ENCODE results near the gene DPEP3. TPM values are rescaled to one million over a fixed set of nuclear protein-coding genes. Genes with fewer than 3 reads are reported as not detected.
A peak's percentile ranks its signal among the peaks of the same experiment; 100 is the strongest.

The DPEP3 gene
- polyA plus RNA-seq, 3 donors, result 0.20 to 1.8 (median 0.25) TPM

- Histone ChIP-seq H3K27me3 (ENCODE audit: control insufficient read depth in 2 of 2, insufficient read depth in 2 of 2, low read length in 2 of 2) (no peaks in the 10 kb centered on the region), H3K4me3 (replicated peaks in 1 of 3; ENCODE audit: low read depth in 2 of 3, low read length in 3 of 3) (no peak overlapping the region), H3K4me1 (ENCODE audit: control insufficient read depth in 1 of 2, insufficient read depth in 2 of 2, low read length in 2 of 2) (peaks cover 42 to 47% of the 10 kb centered on the region in 2 donors), H3K9me3 (replicated peaks in 1 of 2; ENCODE audit: control insufficient read depth in 1 of 2, insufficient read depth in 1 of 2, low read length in 2 of 2) (no peaks in the 10 kb centered on the region), H3K79me2 (ENCODE audit: insufficient read depth, low read length) (peaks cover 13% of the 10 kb centered on the region), H3K9ac (ENCODE audit: insufficient read depth, low read length, poor library complexity, severe bottlenecking) (no peak overlapping the region), H4K20me1 (ENCODE audit: insufficient read depth, low read length) (peaks cover 36% of the 10 kb centered on the region), H3K27ac (ENCODE audit: low read depth in 1 of 2, low read length in 2 of 2) (peak overlapping the region in 1 of 2 donors; percentile 7), H2AFZ (ENCODE audit: insufficient read depth, low read depth, low read length, poor library complexity, severe bottlenecking) (no peak overlapping the region), H3K4me2 (replicated peaks; ENCODE audit: extremely low read depth, low read length, poor library complexity, severe bottlenecking) (no peak overlapping the region), H3K36me3 (replicated peaks in 1 of 2; ENCODE audit: control insufficient read depth in 1 of 2, insufficient read depth in 2 of 2, low read length in 2 of 2) (peaks cover 22 to 34% of the 10 kb centered on the region in 2 donors)
- peak overlapping the region in 1 of 2 donors; percentile 53 for H3K4me3 Mint-ChIP-seq
- H3K36me3 Mint-ChIP-seq, result peaks cover 24 to 30% of the 10 kb centered on the region in 2 donors
- peak overlapping the region in 3 of 7 donors; percentile 64 to 86 (median 65) for H3K27ac Mint-ChIP-seq
- H3K9me3 Mint-ChIP-seq, result no peaks in the 10 kb centered on the region
- WGBS (ENCODE audit: insufficient coverage), result 62% methylated on average over 3 of the region's 3 CpGs
- intact Hi-C loops (cut with micrococcal nuclease), result no loop called here
- DNase-seq, result no peak
- no peaks in the 10 kb centered on the region for H3K27me3 Mint-ChIP-seq (ENCODE audit: low read depth in 3 of 3)
- H3K4me1 Mint-ChIP-seq, result peaks cover 59% of the 10 kb centered on the region
- TF ChIP-seq CTCF (IDR thresholded peaks at IDR 0.05), result no peak
Measured at GRCh38 chr16:67988675-67989074, 8.4 kb upstream of the DPEP3 start.

GRCh38 chr16:67987460-67988160, 7.3 kb upstream of the DPEP3 start:
- Histone ChIP-seq H3K36me3 (replicated peaks in 1 of 2; ENCODE audit: control insufficient read depth in 1 of 2, insufficient read depth in 2 of 2, low read length in 2 of 2) (peaks cover 19 to 31% of the 10 kb centered on the region in 2 donors), H3K27me3 (ENCODE audit: control insufficient read depth in 2 of 2, insufficient read depth in 2 of 2, low read length in 2 of 2) (no peaks in the 10 kb centered on the region), H3K4me2 (replicated peaks; ENCODE audit: extremely low read depth, low read length, poor library complexity, severe bottlenecking) (no peak overlapping the region), H4K20me1 (ENCODE audit: insufficient read depth, low read length) (peaks cover 31% of the 10 kb centered on the region), H3K4me3 (replicated peaks in 1 of 3; ENCODE audit: low read depth in 2 of 3, low read length in 3 of 3) (no peak overlapping the region), H3K9ac (ENCODE audit: insufficient read depth, low read length, poor library complexity, severe bottlenecking) (no peak overlapping the region), H3K27ac (ENCODE audit: low read depth in 1 of 2, low read length in 2 of 2) (no peak overlapping the region), H2AFZ (ENCODE audit: insufficient read depth, low read depth, low read length, poor library complexity, severe bottlenecking) (no peak overlapping the region), H3K9me3 (replicated peaks in 1 of 2; ENCODE audit: control insufficient read depth in 1 of 2, insufficient read depth in 1 of 2, low read length in 2 of 2) (no peaks in the 10 kb centered on the region), H3K79me2 (ENCODE audit: insufficient read depth, low read length) (peaks cover 8% of the 10 kb centered on the region), H3K4me1 (ENCODE audit: control insufficient read depth in 1 of 2, insufficient read depth in 2 of 2, low read length in 2 of 2) (peaks cover 35 to 40% of the 10 kb centered on the region in 2 donors)
- Mint-ChIP-seq H3K4me3 (no peak overlapping the region), H3K27me3 (ENCODE audit: low read depth in 3 of 3) (peaks cover 0 to 2% (median 0%) of the 10 kb centered on the region in 3 donors), H3K36me3 (peaks cover 23 to 29% of the 10 kb centered on the region in 2 donors), H3K9me3 (peaks cover 0 to 6% (median 3%) of the 10 kb centered on the region in 7 donors), H3K4me1 (peaks cover 57% of the 10 kb centered on the region), H3K27ac (peak overlapping the region in 3 of 7 donors; percentile 6 to 73 (median 12))
- DNase-seq, result no peak
- TF ChIP-seq CTCF (IDR thresholded peaks at IDR 0.05), result no peak
- intact Hi-C loops (cut with micrococcal nuclease), result no loop called here
- WGBS (ENCODE audit: insufficient coverage), result 87% methylated on average over 9 of the region's 11 CpGs

Data from CD14-positive monocyte (primary cell).